Tibial artery (tissue), 4 donors: Measurements from ENCODE around the gene LIMD2.

Experiments
- DNase-seq, 2 donors: peaks; one replicate each; pipeline ENCODE4 v3.0.0-alpha.2; 2019
- H3K27ac ChIP-seq, 2 donors: fragments of 200-600 bp; sonication (generic) in 1 of 2; 1 replicate in 1 of 2; 2 replicates in 1 of 2; pipeline ENCODE4 v1.5.1; 2018 to 2019; ENCODE audit warnings: mild to moderate bottlenecking in 1 of 2
- H3K27me3 ChIP-seq, 2 donors: fragments of 200-600 bp; sonication (generic) in 1 of 2; one replicate each; pipeline versions ENCODE4 v1.5.1 to v1.6.0; 2016 to 2019
- H3K36me3 ChIP-seq, 3 donors: fragments of 200-600 bp; sonication (generic) in 2 of 3; one replicate each; pipeline ENCODE4 v1.5.1; 2016 to 2019; ENCODE audit warnings: mild to moderate bottlenecking in 2 of 3
- H3K4me1 ChIP-seq, 4 donors: fragments of 200-600 bp; sonication (generic) in 2 of 4; 1 replicate in 3 of 4; 2 replicates in 1 of 4; pipeline ENCODE4 v1.5.1; 2016 to 2019
- H3K4me3 ChIP-seq, 2 donors: fragments of 200-600 bp; sonication (generic) in 1 of 2; 1 replicate in 1 of 2; 2 replicates in 1 of 2; pipeline ENCODE4 v1.5.1; 2018 to 2019; ENCODE audit warnings: mild to moderate bottlenecking in 2 of 2
- H3K9me3 ChIP-seq, 3 donors: fragments of 200-600 bp; sonication (generic) in 1 of 3; one replicate each; pipeline ENCODE4 v1.5.1; 2016 to 2019
- CTCF ChIP-seq, 2 experiments: fragments of 200-600 bp in 1 of 2; fragments of 450-650 bp in 1 of 2; IDR thresholded peaks; one replicate each; pipeline ENCODE4 v1.5.1; 2017 to 2019; ENCODE audit warnings: antibody characterized with exemption in 2 of 2, mild to moderate bottlenecking in 1 of 2, moderate library complexity in 1 of 2
- intact Hi-C: fragments of 100-400 bp; cut with DNase I; formaldehyde crosslinking; loops from one replicate; pipeline ENCODE4 v1.15.0; 2023; ENCODE audit warnings: low total_unique reads

Gene LIMD2

GRCh38 chr17:63676584-63676983, 23.3 kb downstream of the LIMD2 start:
- H3K27ac ChIP-seq: peak overlapping the region in 1 of 2 donors; percentile 77
- H3K9me3 ChIP-seq: no peaks in the 10 kb centered on the region
- peaks cover 0 to 43% (median 30%) of the 10 kb centered on the region in 4 donors for H3K4me1 ChIP-seq
- no peak for DNase-seq
- H3K36me3 ChIP-seq: peaks cover 9 to 30% (median 18%) of the 10 kb centered on the region in 3 donors
- TF ChIP-seq CTCF (IDR thresholded peaks at IDR 0.05): no peak
- H3K27me3 ChIP-seq: no peaks in the 10 kb centered on the region
- intact Hi-C loops: no loop called here
- no peak overlapping the region for H3K4me3 ChIP-seq

- H3K27me3 ChIP-seq: no peaks in the 10 kb centered on the region
- H3K4me1 ChIP-seq: peaks cover 0 to 38% (median 29%) of the 10 kb centered on the region in 4 donors
- peak overlapping the region; percentile 20 to 28 for H3K4me3 ChIP-seq
- TF ChIP-seq CTCF (IDR thresholded peaks at IDR 0.05): no peak
- H3K27ac ChIP-seq: peak overlapping the region; percentile 61 to 77
- DNase-seq: peak; percentile 90 to 91
- H3K36me3 ChIP-seq: peaks cover 6 to 31% (median 18%) of the 10 kb centered on the region in 3 donors
- intact Hi-C loops: no loop called here
- no peaks in the 10 kb centered on the region for H3K9me3 ChIP-seq
Observed at GRCh38 chr17:63675607-63676546, 24.0 kb downstream of the LIMD2 start.

- no peak for TF ChIP-seq CTCF (IDR thresholded peaks at IDR 0.05)
- peaks cover 0 to 38% (median 29%) of the 10 kb centered on the region in 4 donors for H3K4me1 ChIP-seq
- DNase-seq: no peak
- H3K9me3 ChIP-seq: no peaks in the 10 kb centered on the region
- intact Hi-C loops: no loop called here
- peak overlapping the region; percentile 61 to 77 for H3K27ac ChIP-seq
- H3K27me3 ChIP-seq: no peaks in the 10 kb centered on the region
- peaks cover 11 to 38% (median 18%) of the 10 kb centered on the region in 3 donors for H3K36me3 ChIP-seq
- H3K4me3 ChIP-seq: peak overlapping the region; percentile 20 to 28
Observed at GRCh38 chr17:63675231-63675606, 24.7 kb downstream of the LIMD2 start.

GRCh38 chr17:63672856-63673255, 27.1 kb downstream of the LIMD2 start:
- H3K4me1 ChIP-seq: peaks cover 0 to 38% (median 29%) of the 10 kb centered on the region in 4 donors
- DNase-seq: no peak
- intact Hi-C loops: no loop called here
- no peak for TF ChIP-seq CTCF (IDR thresholded peaks at IDR 0.05)
- H3K4me3 ChIP-seq: no peak overlapping the region
- H3K27ac ChIP-seq: no peak overlapping the region
- H3K9me3 ChIP-seq: no peaks in the 10 kb centered on the region
- peaks cover 24 to 49% (median 26%) of the 10 kb centered on the region in 3 donors for H3K36me3 ChIP-seq
- H3K27me3 ChIP-seq: no peaks in the 10 kb centered on the region

- no peak for DNase-seq
- Histone ChIP-seq H3K9me3 (no peaks in the 10 kb centered on the region), H3K27me3 (no peaks in the 10 kb centered on the region), H3K27ac (no peak overlapping the region), H3K36me3 (peaks cover 39 to 97% (median 66%) of the 10 kb centered on the region in 3 donors), H3K4me3 (no peak overlapping the region), H3K4me1 (no peaks in the 10 kb centered on the region)
- intact Hi-C loops: no loop called here
- TF ChIP-seq CTCF (IDR thresholded peaks at IDR 0.05): no peak
Observed at GRCh38 chr17:63665527-63666214, 34.3 kb downstream of the LIMD2 start.
